HG03571 (cell line): ENCODE data around the gene RABGAP1L.

Source experiments
- ATAC-seq: cut with Tn5 transposase; IDR thresholded peaks from one replicate; pipeline ENCODE4 v1.9.1; 2021; ENCODE audit not compliant: unreplicated experiment

Gene RABGAP1L

DNA sequence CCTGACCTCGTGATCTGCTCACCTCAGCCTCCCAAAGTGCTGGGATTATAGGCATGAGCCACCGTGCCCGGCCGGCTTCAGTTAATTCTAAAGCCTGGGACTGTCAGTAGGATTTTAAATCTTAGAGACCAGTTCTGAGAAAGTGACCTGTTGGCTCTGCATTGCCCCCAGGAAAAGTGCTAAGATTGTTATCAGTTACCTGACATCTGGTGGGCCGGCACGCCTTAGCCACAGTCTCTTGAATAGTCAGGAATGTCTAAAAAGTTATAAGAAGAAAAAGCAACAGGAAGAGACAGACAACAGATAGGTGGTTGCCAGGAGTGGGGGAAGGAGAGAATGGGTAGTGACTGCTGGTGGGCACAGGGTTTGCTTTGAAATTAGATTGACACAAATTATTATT, 35.1 kb downstream of the RABGAP1L start:
- no peak for ATAC-seq

DNA sequence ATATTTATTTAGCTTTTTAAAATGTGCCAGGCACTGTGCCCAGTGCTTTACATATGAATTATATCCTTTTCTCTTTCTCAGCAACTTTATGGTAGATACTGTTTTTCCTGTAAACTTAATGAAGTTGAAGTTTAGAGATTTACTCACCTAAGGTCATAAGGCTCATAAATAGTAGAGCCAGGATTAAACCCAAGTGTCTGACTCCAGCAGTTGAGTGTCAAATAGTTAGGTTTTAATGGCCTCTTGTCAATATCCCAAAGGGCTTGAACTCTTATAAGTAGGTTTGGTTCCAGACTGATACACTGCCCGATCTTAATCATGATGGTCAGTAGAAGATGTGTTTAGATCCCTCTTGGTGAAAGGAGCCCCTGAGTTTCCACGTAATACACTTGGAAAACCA, 37.8 kb downstream of the RABGAP1L start:
- no peak for ATAC-seq

DNA sequence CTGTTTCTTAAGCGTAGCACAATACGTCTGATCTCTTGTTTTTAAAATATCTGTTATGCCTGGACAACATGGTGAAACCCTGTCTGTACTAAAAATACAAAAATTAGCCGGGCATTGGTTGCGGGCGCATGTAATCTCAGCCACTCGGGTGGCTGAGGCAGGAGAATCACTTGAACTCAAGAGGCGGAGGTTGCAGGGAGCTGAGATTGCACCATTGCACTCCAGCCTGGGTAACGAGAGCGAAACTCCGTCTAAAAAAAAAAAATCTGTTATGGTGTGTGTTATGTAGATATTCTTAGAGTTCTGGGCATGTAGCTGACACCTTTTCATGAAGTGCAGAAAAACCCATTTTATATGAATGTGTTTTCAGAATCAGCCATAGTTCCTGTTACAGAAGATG, 38.2 kb downstream of the RABGAP1L start:
- no peak for ATAC-seq

DNA sequence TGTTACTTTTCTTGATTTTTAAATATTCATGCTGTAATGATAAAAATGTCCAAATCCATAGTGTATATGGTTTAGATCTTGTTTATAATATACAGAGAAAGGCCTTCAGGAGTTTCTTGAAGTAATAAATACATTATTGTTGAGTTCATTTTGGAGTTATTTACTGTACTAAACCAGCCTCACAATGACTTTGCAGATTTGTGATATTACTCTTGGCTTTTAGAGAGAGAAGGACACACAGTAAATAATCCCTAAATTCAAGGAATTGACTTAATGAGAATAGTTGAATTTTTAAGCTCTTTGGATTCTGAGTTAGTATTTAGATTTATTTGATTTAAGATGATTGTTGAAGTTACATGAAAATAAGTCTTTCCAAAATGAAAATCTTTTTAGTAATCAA, 38.9 kb downstream of the RABGAP1L start:
- ATAC-seq, result no peak

DNA sequence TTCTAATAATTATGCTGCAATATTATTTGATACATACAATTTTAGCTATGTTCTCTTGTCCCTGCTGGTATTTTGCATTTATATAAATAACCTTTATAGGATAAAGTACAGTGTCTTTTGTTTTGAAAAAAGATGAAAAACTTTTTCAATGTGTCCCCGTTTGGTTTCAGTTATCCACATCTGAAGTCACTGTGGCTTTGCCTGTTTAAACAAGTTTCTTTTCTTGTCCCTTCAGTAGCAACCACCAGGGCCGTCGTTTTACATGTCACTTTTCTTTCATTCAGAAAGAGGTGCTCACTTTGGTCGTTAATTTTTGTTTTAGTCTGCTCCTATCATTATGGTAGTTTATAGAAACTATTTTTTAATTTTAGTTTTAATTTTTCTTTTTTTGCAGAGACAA, 41.4 kb downstream of the RABGAP1L start:
- no peak for ATAC-seq

DNA sequence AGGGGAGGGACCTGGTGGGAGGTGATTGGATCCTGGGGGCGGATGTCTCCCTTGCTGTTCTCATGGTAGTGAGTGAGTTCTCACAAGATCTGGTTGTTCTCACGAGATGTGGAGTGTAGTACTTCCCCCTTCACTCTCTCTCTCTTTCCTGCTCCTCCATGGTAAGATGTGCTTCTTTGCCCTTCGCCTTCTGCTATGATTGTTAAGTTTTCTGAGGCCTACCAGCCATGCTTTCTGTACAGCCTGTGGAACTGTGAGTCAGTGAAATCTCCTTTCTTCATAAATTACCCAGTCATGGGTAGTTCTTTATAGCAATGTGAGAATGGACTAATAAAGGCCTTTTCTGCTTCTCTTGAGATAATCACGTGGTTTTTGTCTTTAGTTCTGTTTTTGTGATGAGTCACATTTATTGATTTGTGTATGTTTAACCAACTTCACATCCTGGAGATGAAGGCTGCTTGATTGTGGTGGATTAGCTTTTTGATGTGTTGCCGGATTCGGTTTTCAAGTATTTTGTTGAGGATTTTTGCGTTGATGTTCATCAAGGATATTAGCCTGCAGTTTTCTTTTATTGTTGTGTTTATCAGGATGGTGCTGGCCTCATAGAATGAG, 45.5 kb downstream of the RABGAP1L start:
- ATAC-seq, result no peak

DNA sequence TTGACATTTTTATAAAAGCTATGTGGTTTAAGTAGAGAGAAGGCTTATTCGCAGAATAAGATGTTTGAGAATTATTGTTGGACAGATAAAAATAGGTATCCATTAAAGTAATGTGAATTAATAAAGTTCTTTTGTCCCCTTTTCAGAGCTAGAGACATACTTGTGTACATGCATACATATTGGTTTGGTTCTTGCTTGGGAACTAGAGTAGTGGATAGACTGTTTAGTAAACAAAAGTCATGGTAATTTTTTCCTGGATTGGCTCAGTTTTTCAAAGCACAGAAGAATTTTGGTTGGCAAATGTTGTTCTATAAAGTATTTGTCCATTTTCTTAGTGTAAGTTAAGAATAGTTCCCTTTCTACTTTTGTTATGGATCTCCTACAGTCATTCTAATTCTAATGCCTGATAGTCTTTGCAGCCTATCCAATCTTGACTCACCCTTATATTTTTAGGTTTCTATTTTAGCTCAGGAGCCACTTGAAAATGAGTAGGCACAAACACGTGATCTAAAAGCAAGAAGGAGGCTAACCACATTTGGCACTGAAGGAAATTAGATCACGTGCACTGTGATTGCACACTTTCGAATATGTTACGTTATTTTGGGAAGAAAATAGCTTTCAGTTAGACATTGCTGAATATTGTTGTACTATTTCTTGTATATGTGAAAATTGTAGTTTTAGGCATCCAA, 47.0 kb downstream of the RABGAP1L start:
- no peak for ATAC-seq

DNA sequence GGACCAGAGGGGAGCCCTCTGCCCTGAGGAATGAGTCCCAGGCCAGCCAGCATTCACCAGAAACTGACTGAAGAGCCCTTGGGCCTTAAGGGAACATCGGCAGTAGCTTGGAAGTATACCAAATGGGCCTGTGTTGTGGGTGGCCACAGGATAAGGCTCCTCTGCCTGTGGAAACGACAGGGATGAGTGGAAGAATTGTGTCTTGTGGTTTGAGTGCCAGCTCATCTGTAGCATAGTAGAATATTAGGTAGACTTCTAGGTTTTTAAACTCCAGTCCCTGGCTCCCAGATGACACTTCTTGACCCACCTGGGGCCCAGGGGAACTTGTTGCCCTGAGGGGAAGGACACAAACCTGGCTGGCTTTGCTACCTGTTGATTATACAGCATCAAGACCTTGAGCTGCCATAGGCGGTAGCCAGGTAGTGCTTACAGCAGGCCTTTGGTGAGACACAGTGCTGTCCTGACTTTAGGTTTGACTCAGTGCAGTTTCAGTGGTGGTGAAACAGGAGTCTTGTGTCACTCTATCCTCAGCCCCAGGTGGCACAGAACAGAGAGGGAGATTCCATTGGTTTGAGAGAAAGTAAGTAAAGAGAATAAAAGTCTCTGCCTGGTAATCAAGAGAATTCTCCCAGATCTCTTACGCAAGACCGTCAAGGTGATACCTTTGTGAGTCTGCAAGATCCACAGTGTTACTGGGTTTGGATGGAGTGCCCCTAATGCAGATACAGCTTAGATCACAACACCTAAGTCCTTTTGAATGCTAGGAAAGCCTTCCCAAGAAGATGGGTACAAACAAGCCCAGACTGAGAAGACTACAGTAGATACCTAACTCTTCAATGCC, 50.2 kb downstream of the RABGAP1L start:
- ATAC-seq, result no peak

DNA sequence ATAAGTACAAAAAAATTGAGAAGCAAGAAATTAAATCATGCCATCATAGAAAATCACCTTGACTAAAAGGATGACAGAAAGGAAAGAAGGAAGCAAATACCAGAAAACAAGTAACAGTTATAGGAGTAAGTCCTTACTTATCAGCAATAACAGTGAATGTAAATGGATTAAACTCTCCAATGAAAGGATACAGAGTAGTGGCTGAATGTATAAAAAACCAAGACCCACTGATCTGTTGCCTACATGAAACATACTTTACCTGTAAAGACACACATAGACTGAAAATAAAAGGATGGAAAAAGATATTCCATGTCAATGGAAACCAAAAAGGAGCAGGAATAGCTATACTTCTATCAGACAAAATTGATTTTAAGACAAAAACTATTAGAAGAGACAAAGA, 52.2 kb downstream of the RABGAP1L start:
- ATAC-seq, result no peak

DNA sequence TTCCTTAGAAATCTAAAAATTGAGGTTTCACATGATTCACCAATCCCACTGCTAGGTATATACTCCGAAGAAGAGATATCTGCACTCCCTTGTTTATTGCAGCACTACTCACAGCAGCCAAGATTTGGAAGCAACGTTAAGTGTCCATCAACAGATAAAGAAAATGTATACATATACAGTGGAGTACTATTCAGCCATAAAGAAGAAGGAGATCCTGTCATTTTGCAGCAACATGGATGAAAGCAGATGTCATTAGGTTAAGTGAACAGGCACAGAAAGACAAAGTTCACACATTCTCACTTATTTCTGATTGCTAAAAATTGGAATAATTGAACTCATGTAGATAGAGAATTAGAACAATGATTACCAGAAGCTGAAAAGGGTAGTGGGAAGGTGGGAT, 56.4 kb downstream of the RABGAP1L start:
- ATAC-seq, result no peak

DNA sequence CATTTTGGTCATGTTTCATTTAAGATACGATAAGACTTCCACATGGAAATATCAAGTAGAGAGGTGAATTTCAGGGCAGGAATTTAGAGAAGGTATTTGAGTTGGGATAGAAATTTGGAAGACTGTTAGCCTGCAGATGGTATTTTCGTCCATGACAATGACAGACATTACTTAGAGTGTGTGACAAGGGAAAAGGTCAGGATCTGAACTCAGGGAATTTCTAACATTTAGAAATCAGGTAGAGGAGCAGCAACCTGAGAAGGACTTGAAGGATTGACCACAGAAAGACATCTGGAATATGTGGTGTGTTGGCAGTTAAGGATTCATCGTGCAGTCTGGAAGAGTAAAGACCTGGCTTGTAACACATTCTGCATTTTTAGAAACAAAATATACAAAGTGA, 57.9 kb downstream of the RABGAP1L start:
- ATAC-seq, result no peak

DNA sequence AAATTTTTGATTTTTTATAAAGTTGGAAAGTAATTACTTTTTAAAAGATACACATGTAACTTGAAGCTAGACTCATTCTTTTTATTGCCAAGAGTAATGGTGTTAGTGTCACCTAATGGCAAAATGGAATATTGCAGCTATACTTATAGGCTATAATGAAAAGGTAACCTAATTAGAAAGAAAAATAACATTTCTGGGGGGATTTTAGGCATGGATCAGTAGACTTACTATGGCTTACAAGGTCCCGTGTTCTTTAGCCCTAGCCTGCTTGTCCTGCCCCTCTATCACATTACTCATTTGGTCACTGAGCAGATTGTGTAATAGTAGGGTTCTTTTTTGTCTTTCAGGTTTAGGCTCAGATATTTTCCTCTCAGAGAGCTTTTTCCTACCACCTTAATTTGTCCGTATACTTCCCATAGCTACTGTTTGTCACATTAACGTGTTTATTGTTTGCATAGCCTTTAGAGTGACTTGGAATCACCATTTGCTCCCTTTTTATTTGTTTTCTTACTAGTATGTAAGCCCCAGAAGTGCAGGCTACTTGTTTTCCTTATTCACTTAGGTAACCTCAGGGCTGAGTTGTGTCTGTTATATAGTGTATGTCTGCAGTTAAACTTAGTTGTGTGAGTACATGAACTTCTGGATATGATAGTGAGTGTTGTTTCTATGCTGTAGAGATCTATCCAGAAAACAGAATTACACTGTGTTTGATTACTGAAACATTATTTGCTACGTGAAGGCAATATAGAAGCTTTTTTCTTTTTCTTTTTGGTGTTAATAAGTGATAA, 58.7 kb downstream of the RABGAP1L start:
- no peak for ATAC-seq

DNA sequence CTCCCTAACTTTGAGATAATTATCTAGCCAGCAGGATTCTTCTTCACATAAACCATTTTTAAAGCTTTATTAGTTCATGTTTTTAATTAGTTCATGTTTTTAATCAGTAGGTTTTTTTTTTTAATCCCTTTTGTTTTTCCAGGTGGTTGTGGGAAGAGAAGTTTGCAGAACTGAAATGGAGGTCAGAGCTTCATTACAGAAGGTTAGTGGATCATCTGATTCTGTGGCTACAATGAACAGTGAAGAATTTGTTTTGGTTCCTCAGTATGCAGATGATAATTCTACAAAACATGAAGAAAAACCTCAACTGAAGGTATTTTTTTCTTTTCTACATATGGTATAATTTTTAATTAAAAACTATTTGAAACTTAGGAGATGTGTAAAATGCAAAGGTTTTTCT, 59.7 kb downstream of the RABGAP1L start:
- no peak for ATAC-seq

DNA sequence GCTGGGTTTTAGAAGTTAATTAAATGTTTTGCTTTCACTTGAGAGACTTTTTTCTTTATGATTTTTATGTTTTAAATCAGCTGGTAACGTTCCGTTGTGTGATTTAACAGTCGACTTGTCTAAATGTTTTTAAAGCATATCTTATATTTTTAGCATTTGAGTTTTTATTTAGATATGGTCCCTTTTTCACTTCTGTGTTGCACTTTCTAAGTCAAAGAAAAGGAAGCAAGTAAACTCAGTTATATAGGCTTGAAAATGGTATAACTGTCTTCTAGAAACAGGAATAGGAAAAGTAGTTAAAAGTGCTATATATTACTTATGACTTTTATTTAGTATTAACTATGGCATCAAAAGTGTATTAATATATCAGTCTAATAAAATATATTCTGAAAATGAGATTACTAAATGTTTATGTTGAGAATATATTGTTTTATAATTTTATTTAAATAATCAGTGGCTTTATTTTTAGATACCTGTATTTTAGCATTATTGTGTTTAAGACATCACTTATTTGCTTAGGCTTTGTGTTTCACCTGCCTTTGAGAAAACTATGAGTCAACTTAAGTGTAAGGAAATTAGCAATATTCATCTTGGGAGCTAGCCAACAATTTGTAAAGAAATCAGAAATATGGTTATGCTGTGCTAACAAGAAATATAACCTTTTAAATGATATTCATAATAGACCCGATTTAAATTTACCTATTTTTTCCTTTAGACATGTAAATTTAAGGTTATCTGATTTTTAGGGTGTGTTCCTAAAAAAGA, 60.5 kb downstream of the RABGAP1L start:
- ATAC-seq, result no peak

DNA sequence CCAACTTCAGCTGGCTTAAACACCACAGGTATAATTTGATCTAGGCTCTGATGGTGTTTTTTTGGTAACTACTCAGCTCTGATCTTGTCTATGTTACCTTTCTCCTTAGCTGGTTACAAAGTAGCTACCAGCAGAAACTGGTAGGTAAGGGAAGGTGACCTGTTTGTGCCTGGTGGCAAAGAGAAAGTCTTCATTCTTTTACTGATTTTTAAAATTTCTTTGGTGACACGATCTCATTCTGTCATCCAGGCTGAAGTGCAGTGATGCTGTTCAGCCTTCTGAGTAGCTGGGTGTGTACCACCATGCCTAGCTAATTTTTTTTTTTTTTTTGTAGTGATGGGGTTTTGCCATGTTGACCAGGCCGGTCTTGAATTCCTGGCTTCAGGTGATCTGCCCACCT, 62.4 kb downstream of the RABGAP1L start:
- ATAC-seq, result no peak

DNA sequence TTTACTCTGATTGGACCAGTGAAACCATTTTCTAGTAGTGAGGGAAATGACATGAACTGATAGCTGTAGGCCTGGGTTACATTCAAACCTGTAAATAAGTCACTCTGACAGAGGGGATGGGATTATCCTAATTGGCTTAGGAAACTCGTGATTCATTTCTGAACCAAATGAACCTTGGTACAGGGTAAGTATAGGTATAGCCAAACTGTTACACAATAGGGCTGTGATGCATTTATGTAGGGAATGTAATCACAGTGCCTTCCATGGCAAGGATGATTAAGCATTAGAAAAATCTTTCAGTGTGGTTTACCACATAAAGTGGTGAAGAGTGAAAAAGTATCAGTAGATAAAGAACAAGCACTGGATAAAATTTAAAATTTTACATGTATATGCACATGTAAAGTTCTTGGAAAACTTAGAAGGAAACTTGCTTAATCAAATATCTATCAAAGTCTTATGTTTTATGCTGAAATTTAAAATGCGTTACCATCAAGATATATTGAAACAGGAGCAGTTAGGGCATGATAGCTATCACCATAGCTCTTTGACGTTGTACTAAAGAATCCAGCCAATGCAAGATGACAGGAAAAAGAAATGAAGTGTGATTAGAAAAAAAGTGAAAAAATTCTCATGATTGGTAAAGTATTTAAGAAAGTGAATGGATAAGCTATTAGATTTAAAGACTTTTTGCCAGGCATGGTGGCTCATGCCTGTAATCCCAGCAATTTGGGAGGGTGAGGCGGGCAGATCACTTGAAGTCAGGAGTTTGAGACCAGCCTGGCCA, 63.0 kb downstream of the RABGAP1L start:
- ATAC-seq, result no peak

DNA sequence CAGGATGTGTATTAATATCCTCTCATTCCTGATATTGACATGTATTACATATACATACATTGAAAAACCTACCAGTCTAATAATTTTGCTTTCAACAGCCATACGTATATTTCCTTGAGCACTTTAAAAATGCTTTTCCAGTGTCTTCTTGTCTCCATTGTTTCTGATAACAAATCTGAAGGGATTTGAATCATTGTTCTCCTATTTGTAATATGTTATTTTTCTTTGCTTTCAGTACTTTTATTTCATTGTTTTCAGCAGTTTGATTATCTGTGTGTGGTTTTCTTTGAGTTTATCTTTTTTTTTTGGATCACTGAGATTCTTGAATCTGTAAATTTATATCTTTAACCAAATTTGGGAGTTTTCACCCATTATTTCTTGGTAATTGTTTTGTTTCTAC, 65.3 kb downstream of the RABGAP1L start:
- no peak for ATAC-seq

DNA sequence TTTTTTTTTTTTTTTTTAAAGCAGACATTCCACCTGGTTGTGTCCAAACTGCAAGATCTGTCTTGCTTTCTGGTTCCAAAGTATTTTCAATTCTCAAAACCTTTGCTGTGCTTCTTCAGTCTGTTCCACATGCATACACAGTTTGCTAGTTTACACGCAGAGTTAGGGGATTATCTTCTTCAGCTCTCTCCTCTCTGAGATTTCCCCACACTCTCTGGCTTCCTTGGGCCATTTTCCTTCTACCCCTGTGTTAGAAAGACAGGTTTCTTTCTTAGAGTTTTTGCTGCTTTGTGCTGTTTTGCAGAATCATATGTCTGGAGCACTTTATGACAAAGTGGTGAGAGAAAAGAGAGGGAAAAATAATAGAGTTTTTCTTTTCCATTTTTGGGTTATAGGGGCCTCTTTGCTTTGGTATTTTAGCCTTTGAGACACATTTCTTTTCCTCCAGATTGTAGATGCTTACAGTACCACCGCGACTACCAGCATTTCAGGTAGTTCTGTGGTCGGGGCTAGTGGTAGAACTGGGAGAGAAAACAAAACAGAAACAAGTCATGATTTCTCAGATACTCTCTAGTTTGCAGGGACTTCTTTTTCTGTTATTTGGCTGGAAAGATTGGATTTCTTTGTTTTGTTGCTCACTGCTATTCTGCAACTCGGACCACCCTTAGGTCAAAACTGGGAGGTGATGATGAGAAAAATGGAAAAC, 66.3 kb downstream of the RABGAP1L start:
- ATAC-seq, result no peak

DNA sequence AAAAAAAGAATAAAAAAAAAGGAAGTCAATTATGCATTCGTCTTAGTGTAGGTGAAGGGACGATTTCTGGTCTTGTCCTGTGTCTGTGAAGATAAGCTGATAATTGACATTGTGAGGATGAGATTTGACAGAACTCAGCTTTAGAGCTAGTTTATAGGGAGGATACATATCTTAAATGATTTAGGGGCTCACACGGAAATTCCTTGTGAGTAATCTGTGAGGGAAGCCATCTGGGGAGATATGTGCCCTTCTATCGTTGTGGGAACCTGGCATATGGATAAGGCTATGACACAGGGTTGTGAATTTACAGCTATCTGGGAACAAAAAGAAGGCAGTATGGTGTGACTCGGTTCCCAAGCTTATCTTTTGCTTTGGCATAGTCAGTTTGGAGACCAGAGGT, 71.1 kb downstream of the RABGAP1L start:
- no peak for ATAC-seq
